A549 treated with Hydrocortisone at 1 μM for 4 hours (cell line): ENCODE data around the gene OTOF. TPM values are rescaled to one million over a fixed set of nuclear protein-coding genes. Genes with fewer than 3 reads are reported as not detected.

Experiments
- total RNA-seq: library from RNA; stranded (reverse); fragments of 200-300 nt; extraction: Qiagen RNA extraction; gene quantifications from 5 replicates; pipeline ENCODE4 v1.2.3, GENCODE V29; 2022

The OTOF gene
- 0.09 to 0.31 TPM (median 0.13 TPM) in 5 replicates for total RNA-seq

DNA sequence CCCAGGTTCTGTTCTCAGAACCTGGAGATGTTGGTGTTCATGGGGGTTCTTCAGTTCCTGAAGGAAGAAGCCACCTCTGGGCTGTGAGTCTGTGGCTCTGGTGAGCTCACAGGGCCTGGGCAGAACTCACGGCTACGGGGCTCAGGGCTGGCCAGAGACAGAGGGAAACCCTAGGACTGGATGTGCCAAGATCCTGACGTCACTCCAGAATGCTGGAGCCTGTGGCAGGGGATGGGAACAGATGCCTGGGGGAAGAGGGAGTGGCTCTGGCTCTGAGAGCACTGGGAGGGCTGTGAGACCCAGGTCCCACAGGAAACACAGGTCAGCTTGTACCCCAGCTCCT is at the start of gene OTOF:
TSS of gene OTOF (minus strand) at position 214 of the 343 bp plus-strand sequence.

Other genes starting within 250 kb of the OTOF start
- gene HADHA, start 233.5 kb downstream of the OTOF start, total RNA-seq: 115 to 159 TPM (median 121 TPM) in 5 replicates
- 99.2 to 104 TPM (median 100 TPM) in 5 replicates for gene HADHB, start 233.2 kb downstream of the OTOF start, total RNA-seq
- 14.4 to 21.6 TPM (median 16.7 TPM) in 5 replicates for gene SELENOI, start 132.0 kb downstream of the OTOF start, total RNA-seq
- 0.06 to 0.29 TPM (median 0.15 TPM) in 5 replicates for gene ADGRF3, start 131.3 kb downstream of the OTOF start, total RNA-seq
- gene DRC1, start 76.2 kb downstream of the OTOF start, total RNA-seq: 0.21 to 0.45 TPM (median 0.30 TPM) in 5 replicates
- gene CIB4, start 163.2 kb upstream of the OTOF start, total RNA-seq: 0.16 to 0.40 TPM (median 0.24 TPM) in 3 of 5 replicates, not detected in the others
- gene KCNK3, start 214.6 kb upstream of the OTOF start, total RNA-seq: 0.37 to 0.95 TPM (median 0.84 TPM) in 5 replicates